HepG2 (cell line): ENCODE results near the gene CIBAR2. TPM values are rescaled to one million over a fixed set of nuclear protein-coding genes. Genes with fewer than 3 reads are reported as not detected.

ENCODE experiments used
- ATAC-seq: fragments of 200-7000 bp; cut with Tn5 transposase; 3 replicates; pipeline ENCODE4 v1.9.1; 2020; ENCODE audit warnings: mild to moderate bottlenecking, moderate library complexity
- BruUV-seq: library from RNA; stranded (reverse); fragments of 400-500 nt; replicated peaks from 2 replicates; lab custom pipeline; 2021; lab: Mats Ljungman, UMichigan
- CTCF ChIA-PET: fragments of 300-600 bp; formaldehyde crosslinking; extraction: SDS; loops from one replicate; lab custom pipeline; 2021; ENCODE audit warnings: low total read pairs, inconsistent platforms, low intra/inter-chr PET ratio; lab: Yijun Ruan, JAX
- POLR2A ChIA-PET: fragments of 350-600 bp; sonication (Branson Sonifier 250); formaldehyde crosslinking; loops from one replicate; lab custom pipeline; 2020; ENCODE audit warnings: antibody characterized with exemption, inconsistent platforms; lab: Yijun Ruan, JAX
- DNase-seq: peaks from one replicate; pipeline ENCODE4 v3.0.0-alpha.2; 2015; ENCODE audit warnings: low spot score
- FAIRE-seq: peaks from 3 replicates; lab custom pipeline; 2011; peaks lifted over from hg19 to GRCh38; lab: Jason Lieb, UNC
- H2AFZ ChIP-seq: one replicate; pipeline ENCODE4 v1.6.1; 2011; ENCODE audit warnings: low read length, inconsistent platforms
- H3K27ac ChIP-seq: fragments of 300-600 bp; 3 replicates; pipeline ENCODE4 v1.8.0; 2011; ENCODE audit warnings: mixed run types, mild to moderate bottlenecking, mixed read lengths, low read length, inconsistent platforms; ENCODE audit not compliant: insufficient read depth; ENCODE audit errors: extremely low read length
- H3K27me3 ChIP-seq, 2 experiments: fragments of 200-600 bp in 1 of 2; 2 replicates in 1 of 2; 3 replicates in 1 of 2; pipeline versions ENCODE4 v1.6.0 to v1.8.0; 2011; ENCODE audit warnings: low read length in 2 of 2, mild to moderate bottlenecking in 2 of 2, moderate library complexity in 2 of 2, inconsistent platforms in 1 of 2; ENCODE audit not compliant: insufficient read depth in 2 of 2, control insufficient read depth in 1 of 2
- H3K36me3 ChIP-seq, 2 experiments: fragments of 200-600 bp in 1 of 2; replicated peaks in 1 of 2; 2 replicates in 1 of 2; 3 replicates in 1 of 2; pipeline versions ENCODE4 v1.5.1 to v1.8.0; 2011; ENCODE audit warnings: low read length in 2 of 2, inconsistent platforms in 1 of 2; ENCODE audit not compliant: insufficient read depth in 2 of 2, control insufficient read depth in 1 of 2
- H3K4me1 ChIP-seq: 2 replicates; pipeline ENCODE4 v1.5.1; 2012; ENCODE audit warnings: low read length, inconsistent platforms; ENCODE audit not compliant: insufficient read depth
- H3K4me2 ChIP-seq: 2 replicates; pipeline ENCODE4 v1.6.0; 2011; ENCODE audit warnings: low read depth, low read length, inconsistent platforms
- H3K4me3 ChIP-seq, 3 experiments: fragments of 200-600 bp in 1 of 3; sonication (generic), shearing (Covaris generic) in 1 of 3; replicated peaks in 1 of 3; 2 replicates each; pipeline ENCODE4 v1.5.1; 2011 to 2016; ENCODE audit warnings: low read length in 3 of 3, inconsistent platforms in 2 of 3, low read depth in 2 of 3, mild to moderate bottlenecking in 2 of 3, control low read depth in 1 of 3, mixed read lengths in 1 of 3; ENCODE audit not compliant: insufficient read depth in 1 of 3
- H3K79me2 ChIP-seq: one replicate; pipeline ENCODE4 v1.6.1; 2011; ENCODE audit warnings: low read length, inconsistent platforms; ENCODE audit not compliant: insufficient read depth
- H3K9ac ChIP-seq: 2 replicates; pipeline ENCODE4 v1.6.0; 2011; ENCODE audit warnings: mild to moderate bottlenecking, low read depth, low read length, inconsistent platforms; ENCODE audit not compliant: insufficient read depth
- H3K9me3 ChIP-seq: 2 replicates; pipeline ENCODE4 v1.5.1; 2012; ENCODE audit warnings: mild to moderate bottlenecking, low read length
- H4K20me1 ChIP-seq: 2 replicates; pipeline ENCODE4 v1.6.0; 2011; ENCODE audit warnings: inconsistent platforms, mild to moderate bottlenecking, low read length, moderate library complexity; ENCODE audit not compliant: insufficient read depth
- ATAD3A ChIP-seq: sonication (generic); formaldehyde crosslinking; IDR thresholded peaks from 2 replicates; pipeline ENCODE4 v1.4.0; 2020; ENCODE audit warnings: missing genetic modification reagents
- BCL6 ChIP-seq: IDR thresholded peaks from 2 replicates; pipeline ENCODE4 v1.6.1; 2016; ENCODE audit warnings: missing genetic modification reagents, missing compliant biosample characterization
- GZF1 ChIP-seq: sonication (generic); formaldehyde crosslinking; IDR thresholded peaks from 2 replicates; pipeline ENCODE4 v1.5.1; 2020; ENCODE audit warnings: mild to moderate bottlenecking, missing genetic modification reagents
- MAX ChIP-seq: IDR thresholded peaks from 2 replicates; pipeline ENCODE4 v1.6.1; 2012; ENCODE audit warnings: inconsistent platforms
- SATB2 ChIP-seq: sonication (generic); formaldehyde crosslinking; IDR thresholded peaks from 2 replicates; pipeline ENCODE4 v1.5.0; 2020; ENCODE audit warnings: missing genetic modification reagents
- ZFP36L1 ChIP-seq: sonication (generic); formaldehyde crosslinking; IDR thresholded peaks from 2 replicates; pipeline ENCODE4 v1.8.0; 2022; ENCODE audit warnings: mild to moderate bottlenecking, missing genetic modification reagents, moderate library complexity
- ZNF33B ChIP-seq: sonication (generic); formaldehyde crosslinking; IDR thresholded peaks from 2 replicates; pipeline ENCODE4 v1.5.1; 2020; ENCODE audit warnings: mild to moderate bottlenecking, missing genetic modification reagents
- ZNF766 ChIP-seq: sonication (generic); formaldehyde crosslinking; IDR thresholded peaks from 2 replicates; pipeline ENCODE4 v1.5.0; 2020; ENCODE audit warnings: missing genetic modification reagents, borderline replicate concordance
- WGBS: methylation state at CpG from one replicate; pipeline ENCODE4 v1.1.6; 2017; ENCODE audit warnings: low lambda C conversion rate; 5-methylcytosine and 5-hydroxymethylcytosine counted together
- in situ Hi-C: cut with HindIII; loops from 2 replicates; pipeline ENCODE4 v1.10.0; 2017; ENCODE audit warnings: low pct_unique_long_range_greater_than_20kb; ENCODE audit not compliant: extremely low pct_ligation_motif_present
- intact Hi-C: fragments of 100-400 bp; cut with micrococcal nuclease; formaldehyde crosslinking; loops from one replicate; pipeline ENCODE4 v1.10.0; 2022; ENCODE audit not compliant: unreplicated experiment
- polyA plus RNA-seq, 8 experiments: library from polyadenylated mRNA; depleted of rRNA in 3 of 8; stranded (reverse) in 7 of 8; unstranded in 1 of 8; fragments of >200 nt; fragmentation: Illumina TruSeq in 4 of 8; extraction: Trizol in 4 of 8; gene quantifications; 2 replicates each; pipeline versions ENCODE4 v1.2.1 to v1.2.3, GENCODE V29; 2011 to 2016; ENCODE audit warnings: low read depth in 4 of 8, missing spikeins in 1 of 8, mixed read lengths in 1 of 8; ENCODE audit not compliant: insufficient read depth in 1 of 8
- total RNA-seq, 5 experiments: library from RNA; depleted of rRNA; stranded (reverse); fragments of >200 nt; fragmentation: Illumina TruSeq; extraction: Trizol; gene quantifications; 2 replicates each; pipeline ENCODE4 v1.2.3, GENCODE V29; 2016; ENCODE audit warnings: low read depth in 1 of 5

CIBAR2 gene
- total and polyA plus RNA-seq, 2 of the 13 experiments (the other 11 are each of a cell fraction or from before 2014, with no cell fraction given): not detected

DNA sequence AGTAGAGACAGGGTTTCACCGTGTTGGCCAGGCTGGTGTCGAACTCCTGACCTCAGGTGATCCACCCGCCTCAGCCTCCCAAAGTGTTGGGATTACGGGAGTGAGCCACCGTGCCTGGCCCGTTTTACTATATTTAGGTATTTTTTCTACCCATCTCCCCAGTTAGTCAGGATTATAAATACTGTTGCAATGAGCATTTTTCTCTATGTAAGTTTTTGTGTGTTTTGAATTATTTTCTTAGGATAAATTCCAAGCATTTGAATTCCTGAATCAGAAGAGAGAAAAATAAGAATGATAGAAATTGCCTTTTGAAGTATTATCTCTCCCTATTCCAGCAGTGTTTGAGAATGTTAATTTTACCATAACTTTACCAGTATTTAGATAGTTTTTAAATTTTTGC, 48.1 kb downstream of the CIBAR2 start:
- Histone ChIP-seq H3K4me1 (no peaks in the 10 kb centered on the region), H3K9me3 (no peaks in the 10 kb centered on the region), H4K20me1 (no peaks in the 10 kb centered on the region), H3K27me3 (peaks cover 9 to 38% of the 10 kb centered on the region in 2 experiments), H2AFZ (no peak overlapping the region), H3K4me3 (no peak overlapping the region), H3K4me2 (no peak overlapping the region), H3K9ac (no peak overlapping the region), H3K79me2 (no peaks in the 10 kb centered on the region), H3K27ac (no peak overlapping the region), H3K36me3 (no peaks in the 10 kb centered on the region)
- TF ChIP-seq ZNF766 (CRISPR knock-in tag): no peak
- no peak for TF ChIP-seq ZFP36L1 (CRISPR knock-in tag)
- no peak for TF ChIP-seq GZF1 (CRISPR knock-in tag)
- DNase-seq (no peak), FAIRE-seq (no peak), ATAC-seq (no peak)
- BruUV-seq: no TSS peak
- in situ Hi-C loops (no loop called here), intact Hi-C loops (no loop called here)
- WGBS: 72% methylated on average over 6 of the region's 6 CpGs
- CTCF ChIA-PET: no interaction called here
- POLR2A ChIA-PET: no interaction called here

- no peak overlapping the region for H3K27ac ChIP-seq
- no peaks in the 10 kb centered on the region for H3K9me3 ChIP-seq
- H3K4me2 ChIP-seq: no peak overlapping the region
- H4K20me1 ChIP-seq: no peaks in the 10 kb centered on the region
- BruUV-seq: no TSS peak
- H3K4me1 ChIP-seq: no peaks in the 10 kb centered on the region
- no peak for TF ChIP-seq MAX
- TF ChIP-seq ATAD3A (CRISPR knock-in tag): no peak
- TF ChIP-seq ZNF33B (CRISPR knock-in tag): no peak
- no peak for TF ChIP-seq SATB2 (CRISPR knock-in tag)
- no peak for TF ChIP-seq BCL6 (CRISPR knock-in tag)
- ChIA-PET CTCF (no interaction called here), POLR2A (no interaction called here)
- FAIRE-seq: no peak
- no peak overlapping the region for H3K4me3 ChIP-seq
- 62% methylated on average over 10 of the region's 11 CpGs for WGBS
- no peak overlapping the region for H2AFZ ChIP-seq
- peaks cover 9 to 38% of the 10 kb centered on the region in 2 experiments; a peak in 4 of 5 replicates for H3K27me3 ChIP-seq
- H3K79me2 ChIP-seq: no peaks in the 10 kb centered on the region
- no peak overlapping the region for H3K9ac ChIP-seq
- H3K36me3 ChIP-seq: no peaks in the 10 kb centered on the region
- intact Hi-C loops: no loop called here
- in situ Hi-C loops: no loop called here
- no peak for DNase-seq
- no peak for ATAC-seq
Observed at GRCh38 chr16:85062845-85063244, 49.4 kb downstream of the CIBAR2 start.
